Measurements from ENCODE around the gene NFKBIE.
"Not testable (repeated sequence)": the region's sequence is repeated elsewhere in the genome, so short reads cannot be mapped to it uniquely, and the experiment has no call there.

NFKBIE gene

GRCh38 chr6:44233567-44234100, 31.7 kb downstream of the NFKBIE start:
- DNase-seq, result no peak
- in situ Hi-C loops (cut with MboI; ENCODE audit: low pct_unique_long_range_greater_than_20kb, low sequenced_read_pairs), result loop anchor here (10.0 kb wide), 1 partner anchor 59 kb away; no protein-coding TSS in a partner anchor

- in situ Hi-C loops (cut with MboI; ENCODE audit: low pct_unique_long_range_greater_than_20kb, low sequenced_read_pairs), result loop anchor here (10.0 kb wide), 1 partner anchor 58 kb away; no protein-coding TSS in a partner anchor
These were observed 32.4 kb downstream of the NFKBIE start for GRCh38 chr6:44232676-44233566.

GRCh38 chr6:44231426-44231825, 33.9 kb downstream of the NFKBIE start:
- in situ Hi-C loops (cut with MboI; ENCODE audit: low pct_unique_long_range_greater_than_20kb, low sequenced_read_pairs), result loop anchor here (10.0 kb wide), 1 partner anchor 57 kb away; no protein-coding TSS in a partner anchor

More at GRCh38 chr6:44232676-44233566, 32.4 kb downstream of the NFKBIE start:
- peak; percentile 32 for DNase-seq

GRCh38 chr6:44230034-44230675, 35.2 kb downstream of the NFKBIE start:
- in situ Hi-C loops (cut with MboI; ENCODE audit: low pct_unique_long_range_greater_than_20kb, low sequenced_read_pairs), result loop anchor here (10.0 kb wide), 1 partner anchor 55 kb away; no protein-coding TSS in a partner anchor
- no peak for DNase-seq

More at GRCh38 chr6:44231426-44231825, 33.9 kb downstream of the NFKBIE start:
- DNase-seq, result not testable (repeated sequence)

GRCh38 chr6:44229376-44230033, 35.8 kb downstream of the NFKBIE start:
- in situ Hi-C loops (cut with MboI; ENCODE audit: low pct_unique_long_range_greater_than_20kb, low sequenced_read_pairs), result loop anchor here (10.0 kb wide), 1 partner anchor 55 kb away; no protein-coding TSS in a partner anchor
- DNase-seq, result no peak

- DNase-seq, result no peak
- in situ Hi-C loops (cut with MboI; ENCODE audit: low pct_unique_long_range_greater_than_20kb, low sequenced_read_pairs), result no loop called here
These were observed 36.5 kb downstream of the NFKBIE start for GRCh38 chr6:44228836-44229235.

- in situ Hi-C loops (cut with MboI; ENCODE audit: low pct_unique_long_range_greater_than_20kb, low sequenced_read_pairs), result no loop called here
- no peak for DNase-seq
These were observed 36.9 kb downstream of the NFKBIE start for GRCh38 chr6:44228433-44228832.

- in situ Hi-C loops (cut with MboI; ENCODE audit: low pct_unique_long_range_greater_than_20kb, low sequenced_read_pairs), result no loop called here
- no peak for DNase-seq
These were observed 37.3 kb downstream of the NFKBIE start for GRCh38 chr6:44228031-44228430.

- DNase-seq, result no peak
- in situ Hi-C loops (cut with MboI; ENCODE audit: low pct_unique_long_range_greater_than_20kb, low sequenced_read_pairs), result no loop called here
These were observed 38.1 kb downstream of the NFKBIE start for GRCh38 chr6:44227148-44227793.

- in situ Hi-C loops (cut with MboI; ENCODE audit: low pct_unique_long_range_greater_than_20kb, low sequenced_read_pairs), result no loop called here
- DNase-seq, result peak; percentile 38
These were observed 38.8 kb downstream of the NFKBIE start for GRCh38 chr6:44226368-44227147.

GRCh38 chr6:44225579-44226325, 39.6 kb downstream of the NFKBIE start:
- peak; percentile 18 for DNase-seq
- in situ Hi-C loops (cut with MboI; ENCODE audit: low pct_unique_long_range_greater_than_20kb, low sequenced_read_pairs), result no loop called here

- no peak for DNase-seq
- in situ Hi-C loops (cut with MboI; ENCODE audit: low pct_unique_long_range_greater_than_20kb, low sequenced_read_pairs), result no loop called here
These were observed 40.4 kb downstream of the NFKBIE start for GRCh38 chr6:44224965-44225305.

GRCh38 chr6:44224029-44224964, 41.1 kb downstream of the NFKBIE start:
- in situ Hi-C loops (cut with MboI; ENCODE audit: low pct_unique_long_range_greater_than_20kb, low sequenced_read_pairs), result no loop called here
- peak; percentile 42 for DNase-seq

- in situ Hi-C loops (cut with MboI; ENCODE audit: low pct_unique_long_range_greater_than_20kb, low sequenced_read_pairs), result no loop called here
- peak; percentile 75 for DNase-seq
These were observed 41.9 kb downstream of the NFKBIE start, which contains the start of gene SLC29A1 for GRCh38 chr6:44223319-44224028. Gene SLC29A1, plus strand, starts transcription at chr6:44223595. Its CDS starts 3,719 bp downstream, at chr6:44227314.

GRCh38 chr6:44222486-44223318, 42.6 kb downstream of the NFKBIE start:
- peak; percentile 45 for DNase-seq
- in situ Hi-C loops (cut with MboI; ENCODE audit: low pct_unique_long_range_greater_than_20kb, low sequenced_read_pairs), result no loop called here
